Glomerular visceral epithelial cell (primary cell): ENCODE measurements around the gene SNX25.
"Not testable (repeated sequence)": the region's sequence is repeated elsewhere in the genome, so short reads cannot be mapped to it uniquely, and the experiment has no call there.

ENCODE experiments used
- DNase-seq: peaks from one replicate; pipeline ENCODE4 v3.0.0-alpha.2; 2016; ENCODE audit errors: extremely low spot score

The SNX25 gene

GRCh38 chr4:185304541-185304940, 95.1 kb downstream of the SNX25 start:
- DNase-seq = no peak

- DNase-seq = peak; percentile 17
Measured at GRCh38 chr4:185304944-185305690, 95.7 kb downstream of the SNX25 start.

GRCh38 chr4:185305979-185306442, 96.6 kb downstream of the SNX25 start:
- peak; percentile 92 for DNase-seq

- DNase-seq = peak; percentile 40
Measured at GRCh38 chr4:185307136-185307950, 97.9 kb downstream of the SNX25 start.

- no peak for DNase-seq
Measured at GRCh38 chr4:185309770-185310169, 100.4 kb downstream of the SNX25 start.

- no peak for DNase-seq
Measured at GRCh38 chr4:185311113-185311888, 101.9 kb downstream of the SNX25 start.

GRCh38 chr4:185312699-185313098, 103.3 kb downstream of the SNX25 start:
- no peak for DNase-seq

- not testable (repeated sequence) for DNase-seq
Measured at GRCh38 chr4:185317462-185317861, 108.1 kb downstream of the SNX25 start.

GRCh38 chr4:185317880-185318279, 108.5 kb downstream of the SNX25 start:
- no peak for DNase-seq

- DNase-seq = no peak
Measured at GRCh38 chr4:185318679-185319078, 109.3 kb downstream of the SNX25 start.

- no peak for DNase-seq
Measured at GRCh38 chr4:185322803-185323202, 113.4 kb downstream of the SNX25 start.

- no peak for DNase-seq
Measured at GRCh38 chr4:185323606-185324005, 114.2 kb downstream of the SNX25 start.

GRCh38 chr4:185324361-185324760, 115.0 kb downstream of the SNX25 start:
- DNase-seq = not testable (repeated sequence)

- not testable (repeated sequence) for DNase-seq
Measured at GRCh38 chr4:185325721-185326120, 116.3 kb downstream of the SNX25 start.

- DNase-seq = no peak
Measured at GRCh38 chr4:185328586-185328985, 119.2 kb downstream of the SNX25 start.

GRCh38 chr4:185329879-185330510, 120.6 kb downstream of the SNX25 start:
- peak; percentile 21 for DNase-seq

- no peak for DNase-seq
Measured at GRCh38 chr4:185332575-185333464, 123.4 kb downstream of the SNX25 start.

GRCh38 chr4:185334326-185334725, 124.9 kb downstream of the SNX25 start:
- DNase-seq = no peak

- peak; percentile 13 for DNase-seq
Measured at GRCh38 chr4:185335579-185335978, 126.2 kb downstream of the SNX25 start.

GRCh38 chr4:185339941-185340340, 130.5 kb downstream of the SNX25 start:
- DNase-seq = no peak

GRCh38 chr4:185341377-185341776, 132.0 kb downstream of the SNX25 start:
- DNase-seq = no peak
